Measurements from ENCODE around the gene VPS26A.

DNA sequence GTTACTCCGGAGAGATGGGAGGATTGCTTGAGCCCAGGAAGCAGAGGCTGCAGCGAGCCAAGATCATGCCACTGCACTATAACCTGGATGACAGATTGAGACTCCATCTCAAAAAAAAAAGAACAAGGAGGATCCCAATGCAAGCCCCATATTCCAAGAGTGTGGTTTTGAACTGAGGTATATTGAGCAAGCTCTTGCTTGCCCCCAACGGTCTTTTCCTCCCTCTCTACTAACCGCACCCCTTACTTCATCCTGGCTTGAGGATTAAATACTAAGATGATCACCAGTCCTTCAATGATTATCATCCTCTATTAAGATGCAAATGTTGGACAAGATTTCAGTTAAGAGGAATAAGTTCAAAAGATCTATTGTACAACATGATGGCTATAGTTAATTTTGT lies 48.5 kb upstream of the VPS26A start:
- TF ChIP-seq EZH2 (IDR thresholded peaks at IDR 0.05; ENCODE audit: borderline replicate concordance, low read depth, low read length, severe bottlenecking) (no peak), POLR2AphosphoS5 (IDR thresholded peaks at IDR 0.05; ENCODE audit: insufficient read depth, low read depth, low read length) (no peak), POLR2A (IDR thresholded peaks at IDR 0.05; ENCODE audit: low read depth, low read length) (no peak), GATA2 (IDR thresholded peaks at IDR 0.05; ENCODE audit: insufficient read depth, insufficient read length, low read depth, low read length) (no peak), JUN (IDR thresholded peaks at IDR 0.05; ENCODE audit: borderline replicate concordance, insufficient read depth, insufficient read length, low read depth) (no peak), MYC (IDR thresholded peaks at IDR 0.05; ENCODE audit: low read depth, low read length) (no peak)
- TF ChIP-seq, protein P1, sequence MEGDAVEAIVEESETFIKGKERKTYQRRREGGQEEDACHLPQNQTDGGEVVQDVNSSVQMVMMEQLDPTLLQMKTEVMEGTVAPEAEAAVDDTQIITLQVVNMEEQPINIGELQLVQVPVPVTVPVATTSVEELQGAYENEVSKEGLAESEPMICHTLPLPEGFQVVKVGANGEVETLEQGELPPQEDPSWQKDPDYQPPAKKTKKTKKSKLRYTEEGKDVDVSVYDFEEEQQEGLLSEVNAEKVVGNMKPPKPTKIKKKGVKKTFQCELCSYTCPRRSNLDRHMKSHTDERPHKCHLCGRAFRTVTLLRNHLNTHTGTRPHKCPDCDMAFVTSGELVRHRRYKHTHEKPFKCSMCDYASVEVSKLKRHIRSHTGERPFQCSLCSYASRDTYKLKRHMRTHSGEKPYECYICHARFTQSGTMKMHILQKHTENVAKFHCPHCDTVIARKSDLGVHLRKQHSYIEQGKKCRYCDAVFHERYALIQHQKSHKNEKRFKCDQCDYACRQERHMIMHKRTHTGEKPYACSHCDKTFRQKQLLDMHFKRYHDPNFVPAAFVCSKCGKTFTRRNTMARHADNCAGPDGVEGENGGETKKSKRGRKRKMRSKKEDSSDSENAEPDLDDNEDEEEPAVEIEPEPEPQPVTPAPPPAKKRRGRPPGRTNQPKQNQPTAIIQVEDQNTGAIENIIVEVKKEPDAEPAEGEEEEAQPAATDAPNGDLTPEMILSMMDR (IDR thresholded peaks at IDR 0.05; ENCODE audit: extremely low read depth in 1 of 2, insufficient read depth in 1 of 2, low read depth in 1 of 2, low read length in 2 of 2) = no peak
- TF ChIP-seq, protein P2, sequence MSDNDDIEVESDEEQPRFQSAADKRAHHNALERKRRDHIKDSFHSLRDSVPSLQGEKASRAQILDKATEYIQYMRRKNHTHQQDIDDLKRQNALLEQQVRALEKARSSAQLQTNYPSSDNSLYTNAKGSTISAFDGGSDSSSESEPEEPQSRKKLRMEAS (IDR thresholded peaks at IDR 0.05; ENCODE audit: insufficient read depth, insufficient read length) = no peak
